ENCODE measurements around the gene KDM4C. TPM values are rescaled to one million over a fixed set of nuclear protein-coding genes. Genes with fewer than 3 reads are reported as not detected.

KDM4C gene
- total and polyA plus RNA-seq, 2 of the 8 experiments (the other 6 are each of a cell fraction or from before 2014, with no cell fraction given): 13.0 to 26.1 TPM

DNA sequence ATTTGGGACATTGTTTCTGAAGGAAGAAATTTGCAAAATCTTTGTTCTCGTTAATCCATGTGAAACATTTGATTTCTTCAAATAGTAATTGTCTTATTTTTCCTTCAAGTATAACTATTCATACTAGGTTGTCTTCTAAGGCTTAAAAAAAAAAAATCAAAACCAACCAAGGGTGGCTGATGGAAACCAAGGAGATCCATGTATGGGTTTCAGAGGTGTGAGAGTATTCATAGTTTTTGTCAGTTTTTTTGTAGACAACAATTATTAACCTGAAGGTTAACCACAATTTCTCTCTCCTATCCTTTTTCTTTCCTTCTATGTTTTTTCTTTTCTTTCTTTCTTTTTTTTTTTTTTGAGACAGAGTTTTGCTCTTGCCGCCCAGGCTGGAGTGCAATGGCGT, 35.4 kb downstream of the KDM4C start:
- Histone ChIP-seq H3K4ac (replicated peaks; ENCODE audit: insufficient read length, low read depth, low read length) (no peak overlapping the region), H2BK12ac (ENCODE audit: low read depth, low read length) (no peak overlapping the region), H2BK5ac (ENCODE audit: low read depth, low read length) (no peak overlapping the region), H4K20me1 (replicated peaks in 1 of 2; ENCODE audit: control insufficient read depth in 1 of 2, insufficient read depth in 2 of 2, low read length in 2 of 2) (no peaks in the 10 kb centered on the region), H3K18ac (ENCODE audit: extremely low read depth, low read length) (no peak overlapping the region), H3K23ac (ENCODE audit: insufficient read length) (no peak overlapping the region), H2BK20ac (ENCODE audit: low read length) (no peak overlapping the region), H3K27ac (ENCODE audit: low read depth, low read length) (no peak overlapping the region), H3K4me2 (ENCODE audit: insufficient read depth in 1 of 2, low read depth in 2 of 2, low read length in 2 of 2) (no peak overlapping the region), H3K79me1 (ENCODE audit: low read depth, low read length) (no peaks in the 10 kb centered on the region; the same call in 1 of the 2 replicates), H3K56ac (replicated peaks; ENCODE audit: insufficient read length, low read depth, low read length) (no peak overlapping the region), H4K91ac (replicated peaks; ENCODE audit: insufficient read length, low read length) (no peak overlapping the region), H2BK15ac (ENCODE audit: low read length) (no peak overlapping the region), H3K4me1 (replicated peaks in 1 of 4; ENCODE audit: control insufficient read depth in 3 of 4, insufficient read depth in 4 of 4, low read length in 3 of 4) (peaks cover under 1 to 6% (median 4%) of the 10 kb centered on the region in 4 experiments; a peak in 6 of 7 replicates), H2AK5ac (ENCODE audit: low read depth, low read length) (no peak overlapping the region), H3K79me2 (ENCODE audit: control insufficient read depth in 1 of 2, insufficient read depth in 2 of 2, low read length in 2 of 2) (peaks cover 0 to 37% of the 10 kb centered on the region in 2 experiments; a peak in 2 of 4 replicates), H3K9ac (replicated peaks in 1 of 4; ENCODE audit: extremely low read depth in 1 of 4, low read depth in 3 of 4, low read length in 3 of 4) (no peak overlapping the region), H3K23me2 (ENCODE audit: low read depth, low read length) (no peaks in the 10 kb centered on the region), H3K14ac (ENCODE audit: insufficient read length) (no peak overlapping the region), H2BK120ac (replicated peaks; ENCODE audit: low read depth, low read length) (no peak overlapping the region), H3K4me3 (ENCODE audit: extremely low read depth in 1 of 4, insufficient read depth in 2 of 4, low read depth in 3 of 4, low read length in 4 of 4) (no peak overlapping the region), H3K36me3 (ENCODE audit: control insufficient read depth in 2 of 4, insufficient read depth in 4 of 4, low read length in 3 of 4) (peaks cover 0 to 4% (median 1%) of the 10 kb centered on the region in 4 experiments; a peak in 2 of 8 replicates), H2AFZ (ENCODE audit: low read length) (no peak overlapping the region), H3K9me3 (ENCODE audit: insufficient read depth in 2 of 2, low read depth in 1 of 2, low read length in 1 of 2) (no peaks in the 10 kb centered on the region), H4K8ac (ENCODE audit: extremely low read depth, insufficient read depth, low read length) (no peak overlapping the region), H4K5ac (ENCODE audit: insufficient read length, low read depth, low read length) (no peak overlapping the region), H3K27me3 (replicated peaks in 1 of 4; ENCODE audit: control insufficient read depth in 3 of 4, extremely low read depth in 1 of 4, insufficient read depth in 3 of 4, low read length in 3 of 4) (no peaks in the 10 kb centered on the region)
- 100% methylated on average over 1 of the region's 3 CpGs; no CpG with 5 or more reads in 1 of the 2 experiments for WGBS, 2 experiments (ENCODE audit: extremely low coverage in 1 of 2, insufficient coverage in 1 of 2, insufficient read length in 1 of 2, insufficient replicate concordance in 2 of 2, low coverage in 1 of 2, low lambda C conversion rate in 2 of 2, missing lambda C conversion rate in 1 of 2)
- ChIA-PET CTCF (ENCODE audit: partially characterized antibody) (no interaction called here), POLR2A (ENCODE audit: partially characterized antibody) (no interaction called here)
- TF ChIP-seq HDAC2 (IDR thresholded peaks at IDR 0.05; ENCODE audit: borderline replicate concordance in 1 of 2, low read depth in 2 of 2, low read length in 2 of 2): no peak
- no peak for TF ChIP-seq RXRA (IDR thresholded peaks at IDR 0.05; ENCODE audit: insufficient read depth, low read depth, low read length)
- no peak for TF ChIP-seq TAF1 (IDR thresholded peaks at IDR 0.05; ENCODE audit: low read depth, low read length)
- no peak for TF ChIP-seq YY1 (IDR thresholded peaks at IDR 0.05; ENCODE audit: low read depth, low read length)
- TF ChIP-seq ZNF274 (IDR thresholded peaks at IDR 0.05; ENCODE audit: borderline replicate concordance, extremely low read depth, low read length): no peak
- no peak for TF ChIP-seq NANOG (IDR thresholded peaks at IDR 0.05; ENCODE audit: insufficient read depth, low read depth, low read length, poor library complexity, severe bottlenecking)
- TF ChIP-seq GABPA (IDR thresholded peaks at IDR 0.05; ENCODE audit: borderline replicate concordance, insufficient read depth, low read length): no peak
- no peak for TF ChIP-seq EGR1 (IDR thresholded peaks at IDR 0.05; ENCODE audit: borderline replicate concordance, low read depth, low read length)
- TF ChIP-seq BCL11A (IDR thresholded peaks at IDR 0.05; ENCODE audit: low read depth in 2 of 2, low read length in 2 of 2): no peak
- no peak for TF ChIP-seq CBX8 (IDR thresholded peaks at IDR 0.05; ENCODE audit: borderline replicate concordance, low read depth, low read length)
- DNase-seq (ENCODE audit: low read depth in 1 of 2, low spot score in 2 of 2) (no peak), FAIRE-seq (no peak)

All from H1 (cell line).